GM18858 (cell line): ENCODE data around the gene NAT9.
A peak's percentile ranks its signal among the peaks of the same experiment; 100 is the strongest.

ENCODE experiments used
- ATAC-seq: cut with Tn5 transposase; IDR thresholded peaks from one replicate; pipeline ENCODE4 v1.9.1; 2021; ENCODE audit not compliant: unreplicated experiment

The NAT9 gene

DNA sequence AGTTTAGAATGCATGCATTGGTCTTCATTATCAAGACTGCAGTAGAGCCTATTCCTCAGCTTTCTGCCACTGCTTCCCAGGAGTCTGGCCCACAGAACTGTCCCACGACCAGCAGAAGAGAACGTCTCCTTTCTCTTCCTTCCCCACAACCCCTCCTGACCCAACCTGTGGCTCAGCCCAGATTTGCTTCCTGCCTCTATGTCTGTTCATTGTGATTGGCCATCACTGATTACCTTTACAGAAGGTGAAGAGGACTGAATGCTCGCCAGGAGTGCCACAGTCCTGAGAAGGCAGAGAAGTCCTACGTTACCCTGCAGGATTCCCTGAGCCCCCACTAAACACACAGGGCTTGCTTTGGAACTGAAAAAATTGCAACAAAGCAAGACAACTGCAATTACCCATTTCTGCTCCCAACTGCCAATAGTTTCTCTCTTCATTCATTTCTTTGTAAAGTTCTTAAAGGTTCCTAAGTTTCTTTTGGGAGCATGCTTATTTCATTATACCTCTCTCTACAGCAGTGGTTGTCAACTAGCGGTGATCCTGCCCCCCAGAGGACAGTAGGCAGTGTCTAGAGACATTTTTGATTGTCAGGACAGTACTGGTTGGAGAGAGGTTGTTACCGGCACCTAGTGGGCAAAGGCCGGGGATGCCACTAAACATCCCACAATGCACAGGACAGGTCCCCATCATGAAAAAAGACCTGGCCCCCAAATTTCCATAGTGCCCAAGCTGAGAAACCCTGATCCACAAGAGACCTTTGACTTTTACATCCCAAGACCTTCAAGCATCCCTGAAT, 4.5 kb upstream of the NAT9 start:
- ATAC-seq, result no peak

DNA sequence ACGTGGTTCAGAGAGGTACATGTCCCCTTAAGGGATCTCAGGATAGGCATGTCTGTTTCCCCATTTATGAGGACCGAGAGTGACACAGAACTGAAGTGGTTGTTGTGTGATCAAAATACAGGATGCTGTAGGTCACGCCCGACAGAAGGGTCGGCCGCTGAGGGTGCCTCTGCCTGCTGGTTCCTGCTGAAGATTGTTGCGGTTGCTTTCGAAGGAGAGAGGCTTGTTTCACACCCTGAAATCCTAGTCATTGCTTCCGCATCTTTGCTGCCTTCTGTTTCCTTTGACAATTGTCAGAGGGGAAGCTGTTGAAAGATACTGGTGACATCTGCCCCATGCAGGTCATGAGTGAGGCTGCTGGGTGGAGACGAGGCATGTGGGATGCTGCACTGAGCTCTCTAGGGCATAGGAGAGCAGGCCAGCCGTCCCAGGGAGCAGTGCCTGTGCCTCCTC, 3.8 kb upstream of the NAT9 start:
- ATAC-seq, result peak; percentile 44

DNA sequence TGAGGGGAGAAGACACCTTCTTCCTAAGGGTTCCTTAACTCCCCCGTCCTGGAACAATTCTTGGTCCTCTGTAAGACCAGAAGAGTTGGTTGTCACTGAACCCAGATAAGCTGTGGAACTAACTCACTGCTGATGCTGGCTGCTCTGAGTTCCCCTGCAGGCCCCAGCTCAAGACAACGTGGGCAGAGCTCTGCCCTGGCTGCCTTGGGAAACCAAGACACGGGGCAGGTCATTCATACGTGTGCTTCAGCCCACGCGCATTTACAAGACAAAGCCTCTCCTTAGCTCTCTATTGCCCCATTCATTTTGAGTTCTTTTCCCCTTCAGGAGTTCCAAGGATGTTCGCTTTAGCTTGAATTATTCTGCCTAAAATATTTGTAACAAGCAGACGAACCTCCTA, 3.4 kb upstream of the NAT9 start:
- ATAC-seq, result no peak

DNA sequence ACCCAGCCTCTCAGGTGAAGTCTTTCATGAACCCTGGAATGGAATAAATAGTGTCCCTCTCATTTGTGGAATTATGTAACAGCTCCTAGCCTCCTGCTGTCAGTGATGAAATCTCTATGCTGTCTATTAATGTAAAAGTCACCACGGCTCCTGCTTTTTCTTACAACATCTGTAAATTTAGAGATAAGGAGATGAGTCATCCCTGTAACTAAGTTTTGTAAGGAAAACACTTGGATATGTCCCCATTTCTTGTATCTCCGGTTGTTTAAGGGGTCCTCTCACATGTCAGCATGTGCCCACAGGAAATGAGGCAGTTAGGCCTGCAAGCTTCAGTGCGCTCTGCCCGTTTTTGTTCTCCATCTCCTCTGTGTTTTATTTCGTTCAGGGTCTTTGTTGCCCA, 2.8 kb upstream of the NAT9 start:
- no peak for ATAC-seq

DNA sequence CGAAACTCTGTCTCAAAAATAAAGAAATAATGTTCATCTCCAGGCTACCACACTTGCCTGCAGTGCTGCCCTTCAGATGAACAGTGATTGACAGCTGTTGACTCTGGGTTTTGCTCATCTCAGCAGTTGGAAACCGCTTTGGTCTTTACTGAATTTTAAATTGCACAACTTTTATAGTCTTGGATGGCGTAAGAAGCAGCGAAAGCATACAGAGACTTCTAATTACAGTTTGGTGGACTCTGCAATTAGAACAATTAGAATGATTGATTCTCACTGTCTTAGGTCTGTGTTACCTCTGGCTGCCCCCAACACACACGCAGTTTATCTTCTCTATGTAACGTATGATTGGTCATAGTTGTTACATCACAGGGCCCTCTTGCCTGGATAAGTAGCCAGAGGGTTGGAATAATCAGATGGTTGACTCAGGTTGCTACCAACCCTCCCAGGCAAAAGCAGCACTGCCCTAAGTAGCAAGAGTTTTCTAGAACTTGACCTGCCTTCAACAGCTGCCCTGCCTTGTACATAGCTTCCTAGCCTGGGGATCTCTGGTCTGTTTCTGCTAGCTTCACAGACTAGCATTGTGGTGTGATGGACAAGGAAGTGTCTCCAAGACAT, 1.9 kb upstream of the NAT9 start:
- ATAC-seq, result no peak

DNA sequence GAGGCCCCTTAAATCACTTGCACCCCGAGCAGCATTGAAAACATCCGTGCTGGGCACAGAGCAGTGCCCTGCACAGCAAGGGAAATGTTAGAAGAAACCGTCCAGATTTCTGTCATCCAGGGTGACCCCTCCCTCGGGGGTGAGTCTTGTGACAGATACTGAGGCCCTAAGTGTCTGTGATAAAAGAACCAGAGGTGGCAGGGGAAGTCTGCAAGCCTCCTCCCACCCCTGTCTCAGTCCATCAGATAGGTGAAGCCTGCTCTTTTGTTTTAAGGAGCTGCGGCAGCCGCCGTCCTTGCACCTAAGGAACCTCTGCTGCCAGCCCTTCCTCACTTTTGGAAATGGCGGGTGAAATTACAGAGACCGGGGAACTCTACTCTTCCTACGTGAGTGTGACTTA, 845 bp upstream of the NAT9 start:
- no peak for ATAC-seq

DNA sequence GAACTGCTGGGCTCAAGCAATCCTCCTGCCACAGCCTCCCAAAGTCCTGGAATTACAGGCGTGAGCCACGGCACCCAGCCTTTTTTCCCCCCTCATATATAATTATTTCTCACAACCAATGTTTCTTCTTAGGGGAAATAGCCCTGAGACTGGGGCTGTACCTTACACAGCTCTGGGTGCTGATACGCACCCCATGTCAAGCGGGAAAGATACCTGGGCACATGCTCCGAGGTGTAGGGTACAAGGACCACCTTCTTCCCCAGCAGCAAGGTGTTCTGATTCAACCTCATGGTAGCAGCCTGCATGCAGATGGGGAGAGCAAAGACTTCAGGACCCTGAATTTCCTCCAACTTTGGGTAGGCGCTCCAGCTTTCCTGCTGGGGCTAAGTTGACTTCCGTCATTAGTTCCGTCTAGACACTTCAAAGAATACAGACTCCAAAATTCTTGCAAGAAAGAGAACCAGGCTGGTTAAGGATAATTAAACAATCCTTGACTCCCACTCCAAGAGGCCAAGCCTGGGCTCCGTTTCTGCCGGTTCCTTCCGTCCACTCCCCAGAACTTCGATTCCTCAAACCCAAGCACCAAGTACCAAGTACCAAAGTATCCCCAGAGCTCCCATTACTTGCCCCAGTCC, 619 bp downstream of the NAT9 start:
- no peak for ATAC-seq

DNA sequence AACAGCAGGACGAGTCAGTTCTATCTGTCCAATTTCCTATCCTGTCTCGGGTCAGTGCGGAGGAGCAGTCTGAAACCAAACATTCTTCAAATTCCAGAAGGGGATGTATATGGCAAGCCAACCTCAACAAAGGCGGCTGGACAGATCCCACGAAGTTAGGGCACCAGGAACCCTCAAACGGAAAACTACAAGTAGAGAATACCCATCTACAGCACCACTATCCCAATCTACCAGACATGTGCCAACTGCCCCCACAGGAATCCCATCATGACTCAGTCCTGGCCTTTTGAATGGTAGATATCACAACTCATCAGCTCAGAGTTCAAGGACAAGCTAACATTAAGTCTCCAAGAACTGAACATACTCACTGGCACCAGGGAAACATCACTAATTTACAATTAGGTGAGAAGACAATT, 2.3 kb downstream of the NAT9 start:
- ATAC-seq, result no peak

DNA sequence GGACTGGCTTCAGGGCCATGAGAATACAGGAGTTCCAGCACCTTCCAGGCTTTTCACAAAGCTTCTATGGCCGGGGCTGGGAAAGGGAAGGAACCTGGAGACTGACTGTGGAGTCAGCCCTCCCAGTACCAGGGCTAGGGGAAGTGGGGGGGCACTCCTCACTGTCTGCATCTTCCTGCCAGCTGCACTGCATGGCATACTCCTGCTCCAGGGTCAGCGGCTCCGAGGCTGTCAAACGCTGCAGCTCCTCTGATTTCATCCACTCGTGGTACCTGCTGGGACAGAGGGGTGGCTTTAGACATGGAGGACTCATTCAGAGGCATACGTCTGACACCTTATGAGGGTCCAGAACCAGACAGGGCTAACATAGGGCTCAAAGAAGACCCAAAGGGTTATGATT, 2.7 kb downstream of the NAT9 start:
- ATAC-seq, result no peak

DNA sequence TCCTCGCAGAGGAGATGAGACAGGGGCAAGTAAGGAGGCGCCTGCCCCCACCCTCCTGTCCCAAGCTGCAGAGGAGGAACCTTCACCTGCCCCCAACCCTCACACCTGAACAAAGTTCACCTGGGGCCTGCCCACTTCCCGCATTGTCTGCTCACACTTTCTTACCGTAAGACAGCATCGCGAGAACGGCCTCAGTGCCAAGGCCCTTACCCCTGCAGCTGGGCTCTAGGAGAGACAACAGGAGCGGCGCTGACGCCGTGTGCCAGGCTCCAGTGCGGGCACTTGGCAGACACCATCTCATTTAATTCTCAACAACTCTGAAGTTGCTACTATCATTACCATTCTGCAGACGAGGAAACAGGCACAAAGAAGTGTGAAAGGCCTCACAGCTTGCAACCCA, 4.1 kb downstream of the NAT9 start:
- no peak for ATAC-seq

DNA sequence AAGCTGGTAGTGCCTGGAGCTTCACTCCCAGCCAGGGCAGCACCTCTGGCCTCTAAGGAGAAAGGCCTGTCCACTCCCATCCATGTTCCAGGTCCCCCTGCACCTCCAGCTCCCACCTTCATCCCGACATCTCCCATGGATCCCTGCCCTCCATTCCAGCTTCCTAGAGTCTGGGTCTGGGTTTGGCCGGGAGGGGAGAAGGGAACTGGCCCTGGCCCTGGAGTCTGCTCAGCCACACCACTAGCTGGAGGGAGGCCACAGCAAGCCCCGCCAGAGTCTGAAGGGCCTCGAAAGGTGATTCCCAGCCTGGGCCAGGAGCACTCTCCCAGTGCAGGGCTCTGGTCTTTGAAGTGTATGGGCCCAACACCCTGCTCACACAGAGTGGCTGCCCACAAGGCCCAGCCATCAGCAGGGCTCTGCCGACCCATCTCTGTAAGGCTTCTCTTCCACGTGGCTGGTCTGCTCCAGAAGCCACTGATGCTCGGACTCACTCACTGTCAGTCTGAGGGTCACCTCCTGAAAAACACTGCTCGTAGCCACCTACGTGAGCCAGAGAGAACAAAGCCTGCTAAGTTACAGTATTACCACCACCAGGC, 4.7 kb downstream of the NAT9 start:
- ATAC-seq, result no peak

DNA sequence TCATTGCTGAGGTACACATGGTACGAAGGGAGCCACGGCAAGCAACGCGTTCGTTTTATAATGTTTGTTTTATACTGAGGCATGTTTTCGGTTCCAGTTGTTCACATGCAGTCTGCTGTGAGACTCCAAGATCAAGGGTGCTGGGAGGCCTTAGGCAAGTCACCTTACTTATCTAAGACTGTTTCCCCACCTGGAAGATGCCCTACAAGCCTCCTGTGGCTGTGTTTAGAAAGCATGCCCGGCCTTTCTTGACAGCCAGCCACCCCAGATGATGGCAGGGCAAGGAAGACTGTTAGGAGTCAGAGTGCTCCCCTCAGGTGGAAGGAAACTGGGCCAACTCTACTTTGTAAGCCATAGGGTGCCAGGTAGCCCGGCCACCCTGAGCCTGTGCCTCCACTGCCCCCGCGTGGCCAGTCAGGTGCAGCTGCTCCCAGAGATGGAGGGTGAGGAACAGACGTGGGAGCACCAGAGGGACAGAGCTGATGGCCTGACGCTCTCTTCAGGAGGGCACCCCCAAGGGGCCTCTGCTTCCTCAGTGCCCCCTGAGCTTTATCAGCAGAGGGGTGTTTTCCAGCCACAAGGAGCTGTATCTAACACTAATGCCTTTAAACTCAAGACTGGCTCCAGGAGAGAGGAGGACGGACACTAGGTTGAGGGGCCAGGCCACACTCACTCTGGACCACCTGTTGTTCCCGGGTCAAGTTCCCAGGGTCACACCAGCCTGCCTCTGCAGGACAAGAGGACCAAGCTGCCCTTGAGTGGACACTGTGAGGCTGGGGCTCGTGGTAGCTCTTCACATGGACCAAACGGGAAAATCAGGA, 5.4 kb downstream of the NAT9 start:
- ATAC-seq, result no peak

DNA sequence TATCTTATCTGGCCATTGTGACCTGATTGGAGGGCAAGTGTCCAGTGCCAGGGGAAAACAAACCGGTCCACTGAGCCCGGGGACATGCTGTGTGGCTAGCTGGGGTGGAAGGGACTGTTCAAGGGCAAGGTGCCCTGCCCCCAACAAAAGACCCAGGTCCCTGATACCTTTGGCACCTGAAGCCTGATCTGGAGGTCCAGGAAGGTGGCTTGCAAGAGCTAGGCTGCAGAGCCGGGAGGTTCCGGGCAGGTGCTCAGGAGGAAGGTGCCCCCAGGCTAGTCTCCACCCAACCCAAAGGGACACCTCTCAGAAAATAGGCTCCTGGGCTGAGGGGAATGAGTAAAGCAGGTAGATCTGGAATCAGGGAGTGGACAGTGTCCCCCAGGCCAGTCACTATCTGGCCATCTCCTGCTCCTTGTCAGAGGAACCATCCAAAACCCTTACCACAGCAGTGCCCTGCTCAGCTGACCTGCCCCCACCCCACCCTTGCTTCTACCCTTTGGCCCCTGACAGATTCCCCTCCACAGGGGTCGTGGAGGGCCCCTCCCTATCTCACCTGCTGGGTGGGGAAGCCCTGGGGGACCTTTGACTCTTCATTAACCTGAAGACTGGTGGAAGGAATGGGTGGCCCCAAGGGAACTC, 6.2 kb downstream of the NAT9 start:
- ATAC-seq, result no peak

DNA sequence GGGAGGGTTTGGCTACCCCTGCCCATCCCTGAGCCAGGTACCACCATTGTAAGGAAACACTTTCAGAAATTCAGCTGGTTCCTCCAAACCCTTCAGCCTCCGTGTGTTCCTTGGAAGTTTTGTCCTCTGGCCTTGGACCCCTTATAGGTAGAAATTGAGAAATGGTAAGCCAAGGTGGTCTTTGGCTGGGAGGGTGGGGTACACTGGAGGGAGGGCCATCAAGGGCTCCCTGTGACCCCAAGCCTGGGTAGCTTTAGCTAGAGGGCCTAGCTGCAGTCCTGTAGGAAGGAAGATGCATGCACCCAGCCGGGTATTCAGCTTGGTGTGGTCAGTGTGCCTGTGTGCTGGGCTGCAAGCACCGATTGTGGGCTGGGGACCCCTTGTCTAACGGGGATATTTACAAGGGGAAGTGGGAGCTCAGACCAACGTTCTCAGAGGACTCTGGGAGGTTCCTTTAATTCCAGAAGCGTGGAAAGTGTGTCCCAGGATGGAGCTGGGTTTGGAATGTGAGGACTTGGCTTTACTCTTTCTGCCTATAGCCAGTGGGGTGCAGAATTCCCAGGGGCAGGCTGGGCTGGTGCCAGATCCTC, 6.8 kb downstream of the NAT9 start:
- ATAC-seq, result no peak

DNA sequence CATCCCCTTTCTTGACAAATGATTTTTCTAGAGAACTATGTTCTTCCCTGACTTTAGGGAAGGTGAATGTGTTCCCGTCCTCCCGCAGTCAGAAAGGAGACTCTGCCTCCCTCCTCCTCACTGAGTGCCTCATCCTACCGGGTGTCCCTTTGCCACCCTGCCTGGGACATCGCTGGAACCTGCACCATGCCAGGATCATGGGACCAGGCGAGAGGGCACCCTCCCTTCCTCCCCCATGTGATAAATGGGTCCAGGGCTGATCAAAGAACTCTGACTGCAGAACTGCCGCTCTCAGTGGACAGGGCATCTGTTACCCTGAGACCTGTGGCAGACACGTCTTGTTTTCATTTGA, 7.4 kb downstream of the NAT9 start:
- no peak for ATAC-seq

DNA sequence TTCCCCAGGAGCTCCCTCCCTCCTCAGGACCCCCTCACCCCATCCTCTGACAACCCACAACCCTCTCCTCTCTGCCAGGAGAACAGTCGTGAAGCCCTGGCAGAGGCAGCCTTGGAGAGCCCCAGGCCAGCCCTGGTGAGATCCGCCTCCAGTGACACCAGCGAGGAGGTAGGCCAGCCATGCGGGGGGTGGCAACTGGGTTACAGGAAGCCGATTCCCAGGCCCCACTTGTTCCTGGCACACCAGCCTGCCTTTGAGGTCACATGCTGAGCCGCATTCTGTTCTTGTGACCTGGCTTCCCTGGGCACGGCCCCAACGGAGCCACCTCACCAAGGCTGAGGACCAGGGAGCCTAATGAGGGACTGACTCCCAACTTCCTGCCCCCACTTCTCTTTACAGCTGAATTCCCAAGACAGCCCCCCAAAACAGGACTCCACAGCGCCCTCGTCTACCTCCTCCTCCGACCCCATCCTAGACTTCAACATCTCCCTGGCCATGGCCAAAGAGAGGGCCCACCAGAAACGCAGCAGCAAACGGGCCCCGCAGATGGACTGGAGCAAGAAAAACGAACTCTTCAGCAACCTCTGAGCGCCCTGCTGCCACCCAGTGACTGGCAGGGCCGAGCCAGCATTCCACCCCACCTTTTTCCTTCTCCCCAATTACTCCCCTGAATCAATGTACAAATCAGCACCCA, 7.9 kb downstream of the NAT9 start:
- no peak for ATAC-seq

DNA sequence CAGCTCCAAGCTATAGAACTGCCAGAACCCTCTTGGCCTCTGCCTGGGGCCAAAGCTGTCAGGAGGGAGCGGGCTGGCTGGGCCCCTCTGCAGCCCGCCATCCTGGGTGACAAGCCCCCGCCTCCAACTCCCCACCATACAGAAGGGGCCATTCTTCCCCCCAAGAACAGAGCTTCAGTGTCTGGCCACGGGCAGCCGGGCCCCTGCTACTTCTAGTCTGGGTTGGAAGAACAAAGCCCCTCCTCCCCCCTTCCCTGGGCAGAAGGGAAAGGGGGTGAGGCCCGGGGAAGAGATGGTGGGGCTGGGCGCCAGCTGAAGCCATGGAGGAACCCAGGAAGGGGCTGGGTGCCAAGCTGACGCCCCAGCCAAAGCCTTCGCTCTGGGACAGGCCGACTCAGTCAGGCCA, 9.0 kb downstream of the NAT9 start:
- ATAC-seq, result no peak

DNA sequence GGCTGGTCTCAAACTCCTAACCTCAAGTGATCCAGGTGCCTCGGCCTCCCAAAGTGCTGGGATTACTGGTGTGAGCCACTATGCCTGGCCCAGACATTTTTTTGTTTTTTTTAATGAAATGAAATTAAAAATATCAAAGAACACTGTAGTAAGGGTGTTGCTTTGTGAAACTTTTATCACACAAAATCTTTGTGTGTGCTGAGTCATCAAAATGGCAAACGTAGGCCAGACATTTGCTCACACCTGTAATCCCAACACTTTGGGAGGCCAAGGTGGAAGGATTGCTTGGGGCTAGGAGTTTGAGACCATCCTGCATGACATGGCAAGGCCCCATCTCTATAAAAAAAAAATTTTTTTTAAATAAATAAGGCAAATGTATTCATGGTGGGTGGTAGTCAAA, 9.7 kb downstream of the NAT9 start:
- ATAC-seq, result no peak

DNA sequence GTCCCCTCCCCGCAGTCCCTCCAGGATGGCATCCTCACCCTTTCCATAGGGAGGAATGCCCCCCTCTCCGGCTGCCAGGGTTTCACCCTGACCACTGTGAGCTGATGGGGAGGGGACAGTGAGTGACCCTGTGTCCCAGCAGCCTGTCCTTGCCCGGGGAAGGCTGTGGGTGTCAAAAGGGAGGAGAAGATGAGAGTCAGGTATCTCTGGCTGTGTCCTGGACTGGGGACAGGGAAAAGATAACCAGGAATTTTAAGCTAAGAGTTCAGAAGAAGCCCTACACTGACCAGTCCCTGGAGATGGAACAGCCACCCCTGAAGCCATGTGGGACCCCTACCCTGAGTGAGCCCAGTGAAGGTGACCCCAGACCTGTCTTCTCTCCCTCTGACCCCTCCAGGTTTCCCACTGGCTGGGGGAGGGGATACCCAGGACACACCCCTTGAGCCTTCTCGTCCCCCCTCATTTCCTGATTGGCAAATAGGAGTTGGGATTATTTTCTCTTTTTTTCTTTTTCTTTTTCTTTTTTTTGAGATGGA, 11.3 kb downstream of the NAT9 start:
- no peak for ATAC-seq
